ENCODE results near the gene C1QC.

DNA sequence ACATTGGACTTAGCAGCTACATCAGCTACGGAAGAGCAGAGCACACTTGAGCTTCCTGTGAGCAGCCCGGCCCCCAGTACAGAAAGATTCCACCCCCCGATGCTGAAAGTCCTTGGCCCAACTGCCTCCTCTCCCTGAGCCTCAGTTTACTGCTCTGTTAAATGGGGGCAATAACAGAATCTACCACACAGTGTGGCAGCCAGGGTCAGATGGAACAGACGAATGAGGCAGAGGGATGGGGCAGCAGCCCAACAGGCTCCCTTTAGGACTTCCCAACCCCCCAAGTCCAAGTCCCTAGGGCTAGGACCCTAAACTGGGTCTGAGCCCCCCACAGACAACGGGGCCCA is 29.9 kb upstream of the C1QC start:
- TF ChIP-seq, protein P1, sequence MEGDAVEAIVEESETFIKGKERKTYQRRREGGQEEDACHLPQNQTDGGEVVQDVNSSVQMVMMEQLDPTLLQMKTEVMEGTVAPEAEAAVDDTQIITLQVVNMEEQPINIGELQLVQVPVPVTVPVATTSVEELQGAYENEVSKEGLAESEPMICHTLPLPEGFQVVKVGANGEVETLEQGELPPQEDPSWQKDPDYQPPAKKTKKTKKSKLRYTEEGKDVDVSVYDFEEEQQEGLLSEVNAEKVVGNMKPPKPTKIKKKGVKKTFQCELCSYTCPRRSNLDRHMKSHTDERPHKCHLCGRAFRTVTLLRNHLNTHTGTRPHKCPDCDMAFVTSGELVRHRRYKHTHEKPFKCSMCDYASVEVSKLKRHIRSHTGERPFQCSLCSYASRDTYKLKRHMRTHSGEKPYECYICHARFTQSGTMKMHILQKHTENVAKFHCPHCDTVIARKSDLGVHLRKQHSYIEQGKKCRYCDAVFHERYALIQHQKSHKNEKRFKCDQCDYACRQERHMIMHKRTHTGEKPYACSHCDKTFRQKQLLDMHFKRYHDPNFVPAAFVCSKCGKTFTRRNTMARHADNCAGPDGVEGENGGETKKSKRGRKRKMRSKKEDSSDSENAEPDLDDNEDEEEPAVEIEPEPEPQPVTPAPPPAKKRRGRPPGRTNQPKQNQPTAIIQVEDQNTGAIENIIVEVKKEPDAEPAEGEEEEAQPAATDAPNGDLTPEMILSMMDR (IDR thresholded peaks at IDR 0.05) = no peak
- no peak for TF ChIP-seq EZH2 (IDR thresholded peaks at IDR 0.05; ENCODE audit: borderline replicate concordance, insufficient read depth, low read depth, low read length, poor library complexity, severe bottlenecking)

Measured in B cell (primary cell).